ENCODE measurements around the gene EIF4E2.

EIF4E2 gene

GRCh38 chr2:232539298-232540231 is 10.9 kb upstream of the EIF4E2 start, which contains the start of gene CHRNG:
TSS of gene CHRNG (plus strand) at chr2:232539692. CDS start at chr2:232539748, 56 bp downstream.
- FAIRE-seq, result no peak

GRCh38 chr2:232540441-232541041 is 9.9 kb upstream of the EIF4E2 start:
- no peak for FAIRE-seq

- no peak for FAIRE-seq
Observed at GRCh38 chr2:232541195-232541960, 9.1 kb upstream of the EIF4E2 start.

GRCh38 chr2:232541961-232542714 is 8.4 kb upstream of the EIF4E2 start:
- no peak for FAIRE-seq

- no peak for FAIRE-seq
Observed at GRCh38 chr2:232542715-232543467, 7.6 kb upstream of the EIF4E2 start.

- FAIRE-seq, result no peak
Observed at GRCh38 chr2:232543491-232543890, 7.0 kb upstream of the EIF4E2 start.

- no peak for FAIRE-seq
Observed at GRCh38 chr2:232543928-232544631, 6.4 kb upstream of the EIF4E2 start.

GRCh38 chr2:232544674-232545073 is 5.8 kb upstream of the EIF4E2 start:
- FAIRE-seq, result no peak

GRCh38 chr2:232545511-232546375 is 4.7 kb upstream of the EIF4E2 start:
- FAIRE-seq, result no peak

GRCh38 chr2:232547991-232548390 is 2.5 kb upstream of the EIF4E2 start:
- no peak for FAIRE-seq

GRCh38 chr2:232549655-232550353 is 685 bp upstream of the EIF4E2 start:
- FAIRE-seq, result no peak

- no peak for FAIRE-seq
Observed at GRCh38 chr2:232551250-232551638, 755 bp downstream of the EIF4E2 start.

GRCh38 chr2:232551776-232552175 is 1.3 kb downstream of the EIF4E2 start:
- FAIRE-seq, result no peak

GRCh38 chr2:232556426-232556825 is 5.9 kb downstream of the EIF4E2 start:
- FAIRE-seq, result no peak

GRCh38 chr2:232562515-232563151 is 12.1 kb downstream of the EIF4E2 start:
- no peak for FAIRE-seq

GRCh38 chr2:232563580-232563979 is 13.1 kb downstream of the EIF4E2 start:
- FAIRE-seq, result no peak

GRCh38 chr2:232567721-232568120 is 17.2 kb downstream of the EIF4E2 start:
- no peak for FAIRE-seq

- no peak for FAIRE-seq
Observed at GRCh38 chr2:232568161-232568560, 17.7 kb downstream of the EIF4E2 start.

- FAIRE-seq, result no peak
Observed at GRCh38 chr2:232569541-232569940, 19.1 kb downstream of the EIF4E2 start.
